GM21360 (cell line): ENCODE data around the gene CYP17A1.
"Not testable (repeated sequence)": the region's sequence is repeated elsewhere in the genome, so short reads cannot be mapped to it uniquely, and the experiment has no call there.

Source experiments
- ATAC-seq: cut with Tn5 transposase; IDR thresholded peaks from one replicate; pipeline ENCODE4 v1.9.1; 2021; ENCODE audit warnings: mild to moderate bottlenecking, moderate library complexity; ENCODE audit not compliant: unreplicated experiment

The CYP17A1 gene

GRCh38 chr10:102837230-102837721 is at the start of gene CYP17A1:
CYP17A1 (minus strand) TSS chr10:102837413; CDS start chr10:102837361, 52 bp downstream.
- no peak for ATAC-seq

GRCh38 chr10:102880256-102880655 is 43.0 kb upstream of the CYP17A1 start:
- no peak for ATAC-seq

- ATAC-seq = no peak
These were observed 41.4 kb upstream of the CYP17A1 start for GRCh38 chr10:102878629-102879028.

GRCh38 chr10:102876747-102877153 is 39.5 kb upstream of the CYP17A1 start:
- ATAC-seq = no peak

- no peak for ATAC-seq
These were observed 35.0 kb upstream of the CYP17A1 start for GRCh38 chr10:102872163-102872562.

- no peak for ATAC-seq
These were observed 33.0 kb upstream of the CYP17A1 start for GRCh38 chr10:102870221-102870620.

GRCh38 chr10:102869258-102870198 is 32.3 kb upstream of the CYP17A1 start, which contains the start of gene AS3MT:
AS3MT (plus strand) TSS chr10:102869470; CDS start chr10:102869593, 123 bp downstream.
- no peak for ATAC-seq

GRCh38 chr10:102868911-102869257 is 31.7 kb upstream of the CYP17A1 start:
- no peak for ATAC-seq

GRCh38 chr10:102865620-102866019 is 28.4 kb upstream of the CYP17A1 start:
- ATAC-seq = no peak

- ATAC-seq = no peak
These were observed 26.4 kb upstream of the CYP17A1 start for GRCh38 chr10:102863660-102864059.

- ATAC-seq = no peak
These were observed 22.7 kb upstream of the CYP17A1 start for GRCh38 chr10:102859911-102860310.

GRCh38 chr10:102856758-102857424 is 19.7 kb upstream of the CYP17A1 start:
- ATAC-seq = no peak

- not testable (repeated sequence) for ATAC-seq
These were observed 18.7 kb upstream of the CYP17A1 start for GRCh38 chr10:102855731-102856436.

- ATAC-seq = not testable (repeated sequence)
These were observed 16.0 kb upstream of the CYP17A1 start for GRCh38 chr10:102853237-102853636.

GRCh38 chr10:102850025-102850518 is 12.9 kb upstream of the CYP17A1 start:
- no peak for ATAC-seq

GRCh38 chr10:102845352-102845902 is 8.2 kb upstream of the CYP17A1 start:
- no peak for ATAC-seq

GRCh38 chr10:102844190-102844776 is 7.1 kb upstream of the CYP17A1 start:
- not testable (repeated sequence) for ATAC-seq

GRCh38 chr10:102843139-102843538 is 5.9 kb upstream of the CYP17A1 start:
- not testable (repeated sequence) for ATAC-seq

- no peak for ATAC-seq
These were observed 4.7 kb upstream of the CYP17A1 start for GRCh38 chr10:102841827-102842345.
